Measurements from ENCODE around the gene TPPP2. TPM values are rescaled to one million over a fixed set of nuclear protein-coding genes. Genes with fewer than 3 reads are reported as not detected.
"Not testable (repeated sequence)": the region's sequence is repeated elsewhere in the genome, so short reads cannot be mapped to it uniquely, and the experiment has no call there.

The TPPP2 gene
- total RNA-seq, 2 experiments from 2014 or later, result not detected

DNA sequence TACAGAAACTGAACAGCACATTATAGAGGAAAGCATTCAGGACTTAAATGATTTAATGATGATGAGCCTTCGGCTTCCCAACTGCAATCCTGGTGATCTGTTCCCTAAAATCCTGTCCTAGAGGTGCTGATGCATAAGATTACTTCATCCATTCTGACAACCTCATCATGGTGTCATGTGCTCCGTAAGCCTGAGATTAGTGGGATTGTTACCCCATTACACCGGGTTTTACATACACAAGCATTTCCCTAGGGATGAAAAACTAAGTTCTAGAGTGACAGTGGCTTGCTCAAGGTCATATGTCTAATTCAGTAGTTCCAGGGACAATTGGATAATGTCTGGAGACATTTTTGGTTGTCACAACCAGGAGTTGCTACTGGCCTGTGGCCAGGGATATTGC, 7.1 kb downstream of the TPPP2 start:
- Mint-ChIP-seq H3K4me3 (no peak overlapping the region), H3K4me1 (no peaks in the 10 kb centered on the region), H3K36me3 (ENCODE audit: low read depth) (no peaks in the 10 kb centered on the region), H3K27me3 (no peaks in the 10 kb centered on the region), H3K27ac (no peak overlapping the region), H3K9me3 (ENCODE audit: low read depth) (no peaks in the 10 kb centered on the region)
- DNase-seq (no peak), ATAC-seq (no peak)
- intact Hi-C loops (cut with DNase I, micrococcal nuclease), result no loop called here
- ChIA-PET POLR2A (interaction anchor here (0.6 kb wide), 1 partner anchor 10 kb away, joined by 3 read pairs; no protein-coding TSS in a partner anchor), CTCF (interaction anchor here (0.8 to 1.2 kb wide), 3 partner anchors 22 to 66 kb away, joined by 3 to 4 read pairs (median 4); no protein-coding TSS in a partner anchor)

DNA sequence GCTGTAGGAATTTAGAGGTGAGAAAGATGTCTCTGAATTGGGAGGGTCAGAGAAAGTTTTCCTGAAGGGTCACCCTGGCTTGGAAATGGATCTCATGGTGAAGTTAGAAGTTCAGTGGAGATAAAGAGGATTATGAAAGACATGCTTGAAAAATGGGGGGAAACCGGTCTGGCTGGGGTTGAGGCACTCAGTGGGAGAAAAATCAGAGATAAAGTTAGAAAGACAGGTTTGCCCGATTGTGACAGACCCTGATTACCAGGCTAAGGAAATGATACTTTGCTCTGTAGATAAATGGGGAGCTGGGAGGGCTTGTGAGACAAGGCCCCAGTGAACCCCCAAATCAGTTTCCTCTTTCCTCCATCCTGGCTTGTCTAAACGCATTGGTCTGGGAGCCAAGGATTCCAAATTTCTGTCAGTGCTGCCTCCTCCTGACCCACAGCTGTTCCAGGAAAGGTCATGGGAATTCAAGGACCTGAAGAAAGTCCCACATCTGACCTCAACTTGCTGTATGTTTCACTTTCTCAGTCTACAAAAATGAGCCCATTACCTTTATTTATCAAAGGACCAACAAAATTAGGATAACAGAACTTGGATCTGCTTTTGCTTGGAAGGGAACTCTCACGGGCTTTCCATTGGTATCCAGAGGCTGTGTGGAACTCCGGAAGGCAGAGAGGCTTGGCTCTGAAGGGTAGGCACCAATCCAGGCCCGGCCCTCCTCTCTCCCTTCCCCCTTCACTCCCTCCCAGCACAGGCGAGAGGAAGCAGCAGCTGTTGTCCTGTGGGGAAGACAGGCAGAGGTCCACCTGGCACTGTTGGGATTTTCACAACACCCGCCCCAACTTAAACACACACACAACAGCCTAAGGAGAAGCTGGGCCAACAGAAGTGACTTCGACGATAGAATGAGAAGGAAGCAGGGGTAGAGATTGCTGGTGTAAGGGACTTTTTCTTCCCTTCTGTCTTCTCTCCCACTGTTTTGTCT, 8.7 kb downstream of the TPPP2 start:
- Mint-ChIP-seq H3K27me3 (peaks cover 5% of the 10 kb centered on the region), H3K36me3 (ENCODE audit: low read depth) (no peaks in the 10 kb centered on the region), H3K4me1 (no peaks in the 10 kb centered on the region), H3K27ac (no peak overlapping the region), H3K9me3 (ENCODE audit: low read depth) (no peaks in the 10 kb centered on the region), H3K4me3 (no peak overlapping the region)
- DNase-seq (no peak), ATAC-seq (no peak)
- intact Hi-C loops (cut with DNase I, micrococcal nuclease), result no loop called here
- POLR2A ChIA-PET, result no interaction called here
- CTCF ChIA-PET, result interaction anchor here (2.4 to 3.9 kb wide), 3 partner anchors 11 to 26 kb away, joined by 12 to 84 read pairs (median 16); no protein-coding TSS in a partner anchor

DNA sequence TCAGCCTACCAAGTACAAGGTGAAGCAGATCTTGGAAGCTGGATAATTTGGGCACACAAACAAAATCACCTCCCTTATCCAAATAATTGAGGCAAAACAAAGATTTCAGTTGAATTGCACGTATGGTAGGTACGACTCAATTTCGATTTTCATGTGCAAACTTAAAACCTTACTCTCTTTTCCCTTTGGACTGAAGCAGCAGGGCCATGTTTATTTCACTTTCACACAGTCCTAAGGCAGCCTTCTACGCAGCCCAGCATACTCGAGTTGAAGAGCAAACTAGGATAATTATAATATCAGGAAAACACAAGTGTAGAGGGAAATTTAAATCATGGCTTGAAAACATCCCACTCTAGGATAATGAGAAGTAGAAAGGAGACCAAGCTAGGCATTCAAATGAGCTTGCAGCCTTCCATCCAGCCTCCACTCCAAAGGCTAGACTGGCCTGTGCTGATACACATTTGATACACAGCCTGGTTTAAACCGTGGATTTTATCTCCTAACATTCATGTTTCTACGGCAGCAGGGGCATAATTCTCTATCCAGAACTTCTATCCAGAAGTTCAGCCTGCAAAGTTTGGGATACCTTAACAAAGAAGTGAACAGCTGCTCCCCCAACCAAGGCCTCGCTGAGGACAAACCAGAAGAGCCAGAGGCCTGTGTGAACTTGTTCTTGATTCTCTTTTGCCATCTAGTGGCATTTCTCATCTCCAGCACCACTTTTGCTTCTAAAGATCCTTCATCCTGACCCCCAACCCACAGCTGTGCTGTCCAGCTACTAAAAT, 9.8 kb downstream of the TPPP2 start:
- DNase-seq (peak; percentile 29), ATAC-seq (peak; percentile 75)
- H3K4me3 Mint-ChIP-seq, result no peak overlapping the region
- H3K9me3 Mint-ChIP-seq (ENCODE audit: low read depth), result no peaks in the 10 kb centered on the region
- peaks cover 6% of the 10 kb centered on the region for H3K4me1 Mint-ChIP-seq
- peaks cover 5% of the 10 kb centered on the region for H3K27me3 Mint-ChIP-seq
- intact Hi-C loops (cut with DNase I, micrococcal nuclease), result loop anchor here (1.0 to 2.0 kb wide), 2 partner anchors 25 to 183 kb away; no protein-coding TSS in a partner anchor
- ChIA-PET CTCF (interaction anchor here (0.6 to 3.9 kb wide), 15 partner anchors 10 to 68 kb away, joined by 3 to 84 read pairs (median 4); no protein-coding TSS in a partner anchor), POLR2A (interaction anchor here (0.6 kb wide), 1 partner anchor 26 kb away, joined by 7 read pairs; no protein-coding TSS in a partner anchor)
- H3K36me3 Mint-ChIP-seq (ENCODE audit: low read depth), result no peaks in the 10 kb centered on the region
- no peak overlapping the region for H3K27ac Mint-ChIP-seq

DNA sequence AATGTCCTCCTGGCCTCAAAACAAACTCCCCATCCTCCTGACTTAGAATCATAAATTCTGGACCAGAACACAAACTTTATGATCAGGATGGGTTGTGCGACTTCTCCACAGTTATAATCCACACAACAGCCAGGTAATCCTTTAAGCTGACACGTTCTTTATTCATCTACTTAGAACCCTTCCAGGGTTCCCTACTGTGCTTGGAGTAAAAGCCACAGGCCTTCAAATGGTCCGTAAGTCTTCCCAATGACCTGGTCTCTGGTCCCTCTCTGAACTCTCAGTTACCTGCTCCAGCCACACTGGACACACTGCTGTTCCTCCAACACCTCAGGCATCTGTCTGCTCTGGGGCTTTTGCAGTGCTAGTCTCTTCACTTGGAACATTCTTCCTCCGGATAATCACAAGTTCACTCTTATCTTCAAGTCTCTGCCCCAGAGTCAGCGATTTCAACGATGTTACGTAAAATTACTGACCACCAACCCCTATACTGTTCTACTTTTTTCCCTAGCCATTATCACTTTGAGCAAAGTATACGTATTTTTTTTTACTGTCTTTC, 10.4 kb downstream of the TPPP2 start:
- Mint-ChIP-seq H3K27ac (no peak overlapping the region), H3K9me3 (ENCODE audit: low read depth) (no peaks in the 10 kb centered on the region), H3K4me3 (no peak overlapping the region), H3K36me3 (ENCODE audit: low read depth) (no peaks in the 10 kb centered on the region), H3K27me3 (peaks cover 5% of the 10 kb centered on the region), H3K4me1 (peaks cover 6% of the 10 kb centered on the region)
- DNase-seq, result no peak
- ATAC-seq, result no peak
- ChIA-PET POLR2A (interaction anchor here (0.6 kb wide), 1 partner anchor 26 kb away, joined by 7 read pairs; no protein-coding TSS in a partner anchor), CTCF (interaction anchor here (0.7 to 3.9 kb wide), 13 partner anchors 10 to 69 kb away, joined by 3 to 84 read pairs (median 5); no protein-coding TSS in a partner anchor)
- intact Hi-C loops (cut with DNase I, micrococcal nuclease), result loop anchor here (1.0 to 2.0 kb wide), 2 partner anchors 26 to 184 kb away; no protein-coding TSS in a partner anchor

DNA sequence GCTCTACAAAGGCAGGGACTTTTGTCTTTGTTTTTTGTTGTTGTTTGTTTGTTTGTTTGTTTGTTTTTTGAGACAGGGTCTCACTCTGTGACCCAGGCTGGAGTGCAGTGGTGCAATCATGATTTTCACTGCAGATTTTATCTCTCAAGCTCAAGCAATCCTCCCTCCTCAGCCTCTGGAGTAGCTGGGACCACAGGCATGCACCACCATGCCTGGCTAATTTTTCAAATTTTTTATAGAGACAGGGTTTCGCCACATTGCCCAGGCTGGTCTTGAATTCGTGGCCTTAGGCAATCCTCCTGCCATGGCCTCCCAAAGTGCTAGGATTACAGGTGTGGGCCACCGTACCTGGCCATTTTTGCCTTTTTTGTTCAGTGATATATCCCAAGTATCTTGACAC, 10.9 kb downstream of the TPPP2 start:
- intact Hi-C loops (cut with DNase I, micrococcal nuclease), result loop anchor here (1.0 to 2.0 kb wide), 2 partner anchors 27 to 184 kb away; no protein-coding TSS in a partner anchor
- H3K9me3 Mint-ChIP-seq (ENCODE audit: low read depth); ATAC-seq; H3K27ac Mint-ChIP-seq; H3K4me1 Mint-ChIP-seq; DNase-seq; H3K36me3 Mint-ChIP-seq (ENCODE audit: low read depth); POLR2A ChIA-PET; H3K27me3 Mint-ChIP-seq; H3K4me3 Mint-ChIP-seq: not testable (repeated sequence)
- CTCF ChIA-PET, result interaction anchor here (0.8 to 3.9 kb wide), 8 partner anchors 8 to 168 kb away, joined by 3 to 84 read pairs (median 4); no protein-coding TSS in a partner anchor

DNA sequence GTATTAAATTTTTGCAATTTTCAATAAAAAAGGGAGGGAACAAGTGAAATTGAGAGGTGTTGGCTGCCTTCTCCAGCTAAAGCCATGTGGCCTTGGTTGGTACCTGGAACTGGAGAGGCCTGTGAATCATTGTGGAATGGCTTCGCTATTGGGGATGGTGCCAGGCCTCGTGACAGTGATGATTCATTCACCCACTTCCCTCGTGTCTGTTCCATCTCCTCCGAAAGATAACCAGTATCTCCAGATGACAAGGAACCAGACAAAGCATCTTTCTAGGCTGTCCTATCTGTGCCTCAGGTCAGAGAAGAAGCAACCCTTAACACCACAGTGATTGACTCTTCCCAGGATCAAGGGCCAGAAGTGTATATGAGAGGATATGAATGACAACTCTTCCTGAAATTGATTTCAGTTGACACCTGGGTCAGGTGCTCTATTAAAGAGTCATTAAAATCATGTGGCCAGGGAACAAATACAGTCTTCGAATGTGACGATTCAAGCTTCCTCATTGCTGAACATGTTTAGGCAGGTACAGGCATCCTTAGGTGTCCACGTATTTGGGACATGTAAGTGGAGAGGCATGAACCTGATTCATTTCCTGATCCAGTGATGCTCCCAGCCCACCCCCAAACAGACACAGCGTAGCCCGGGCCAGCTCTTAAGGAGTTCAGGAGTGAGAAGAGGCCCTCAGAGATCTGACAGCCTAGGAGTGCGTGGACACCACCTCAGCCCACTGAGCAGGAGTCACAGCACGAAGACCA, 11.8 kb downstream of the TPPP2 start, which contains the start of gene RNASE7:
Gene RNASE7, plus strand, starts transcription at position 687 of the 758 bp plus-strand sequence. CDS start 631 bp downstream, outside the sequence.
- Mint-ChIP-seq H3K4me1 (peaks cover 6% of the 10 kb centered on the region), H3K36me3 (ENCODE audit: low read depth) (no peaks in the 10 kb centered on the region), H3K27me3 (peaks cover 5% of the 10 kb centered on the region), H3K9me3 (ENCODE audit: low read depth) (no peaks in the 10 kb centered on the region), H3K27ac (no peak within 1 kb of the TSS), H3K4me3 (no peak within 1 kb of the TSS)
- no peak for ATAC-seq
- intact Hi-C loops (cut with DNase I, micrococcal nuclease), result loop anchor here in 1 of 2 experiments (2.0 kb wide), 1 partner anchor 185 kb away; no protein-coding TSS in a partner anchor
- CTCF ChIA-PET, result interaction anchor here (0.8 to 3.9 kb wide), 4 partner anchors 8 to 168 kb away, joined by 4 to 84 read pairs (median 10); no protein-coding TSS in a partner anchor
- DNase-seq, result no peak
- POLR2A ChIA-PET, result no interaction called here

DNA sequence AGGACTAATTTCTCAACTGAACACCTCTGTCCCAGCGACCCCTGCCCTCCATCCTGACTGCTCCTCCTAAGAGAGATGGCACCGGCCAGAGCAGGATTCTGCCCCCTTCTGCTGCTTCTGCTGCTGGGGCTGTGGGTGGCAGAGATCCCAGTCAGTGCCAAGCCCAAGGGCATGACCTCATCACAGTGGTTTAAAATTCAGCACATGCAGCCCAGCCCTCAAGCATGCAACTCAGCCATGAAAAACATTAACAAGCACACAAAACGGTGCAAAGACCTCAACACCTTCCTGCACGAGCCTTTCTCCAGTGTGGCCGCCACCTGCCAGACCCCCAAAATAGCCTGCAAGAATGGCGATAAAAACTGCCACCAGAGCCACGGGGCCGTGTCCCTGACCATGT, 12.9 kb downstream of the TPPP2 start:
- Mint-ChIP-seq H3K4me1 (peaks cover 6% of the 10 kb centered on the region), H3K36me3 (ENCODE audit: low read depth) (no peaks in the 10 kb centered on the region), H3K9me3 (ENCODE audit: low read depth) (no peaks in the 10 kb centered on the region), H3K27me3 (peaks cover 5% of the 10 kb centered on the region), H3K4me3 (no peak overlapping the region), H3K27ac (no peak overlapping the region)
- ATAC-seq (no peak), DNase-seq (no peak)
- intact Hi-C loops (cut with DNase I, micrococcal nuclease), result no loop called here
- ChIA-PET CTCF (interaction anchor here (1.0 to 3.0 kb wide), 3 partner anchors 11 to 39 kb away, joined by 3 to 24 read pairs (median 6); no protein-coding TSS in a partner anchor), POLR2A (no interaction called here)

DNA sequence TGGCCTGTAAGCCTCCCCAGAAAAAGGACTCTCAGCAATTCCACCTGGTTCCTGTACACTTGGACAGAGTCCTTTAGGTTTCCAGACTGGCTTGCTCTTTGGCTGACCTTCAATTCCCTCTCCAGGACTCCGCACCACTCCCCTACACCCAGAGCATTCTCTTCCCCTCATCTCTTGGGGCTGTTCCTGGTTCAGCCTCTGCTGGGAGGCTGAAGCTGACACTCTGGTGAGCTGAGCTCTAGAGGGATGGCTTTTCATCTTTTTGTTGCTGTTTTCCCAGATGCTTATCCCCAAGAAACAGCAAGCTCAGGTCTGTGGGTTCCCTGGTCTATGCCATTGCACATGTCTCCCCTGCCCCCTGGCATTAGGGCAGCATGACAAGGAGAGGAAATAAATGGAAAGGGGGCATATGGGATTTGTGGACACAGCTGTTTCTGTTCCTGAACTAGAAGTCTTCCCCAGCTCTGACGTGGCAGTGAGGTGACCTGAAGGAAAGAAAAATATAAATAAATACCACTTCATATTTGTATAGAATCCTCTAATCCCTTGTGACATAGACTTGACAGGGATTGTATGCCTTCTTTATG, 13.5 kb downstream of the TPPP2 start:
- no peak for ATAC-seq
- H3K27me3 Mint-ChIP-seq, result peaks cover 6% of the 10 kb centered on the region
- DNase-seq, result no peak
- POLR2A ChIA-PET, result no interaction called here
- H3K27ac Mint-ChIP-seq, result no peak overlapping the region
- peaks cover 6% of the 10 kb centered on the region for H3K4me1 Mint-ChIP-seq
- intact Hi-C loops (cut with DNase I, micrococcal nuclease), result no loop called here
- CTCF ChIA-PET, result interaction anchor here (0.6 to 3.0 kb wide), 8 partner anchors 10 to 149 kb away, joined by 3 to 24 read pairs (median 4); no protein-coding TSS in a partner anchor
- H3K9me3 Mint-ChIP-seq (ENCODE audit: low read depth), result no peaks in the 10 kb centered on the region
- no peaks in the 10 kb centered on the region for H3K36me3 Mint-ChIP-seq (ENCODE audit: low read depth)
- no peak overlapping the region for H3K4me3 Mint-ChIP-seq

DNA sequence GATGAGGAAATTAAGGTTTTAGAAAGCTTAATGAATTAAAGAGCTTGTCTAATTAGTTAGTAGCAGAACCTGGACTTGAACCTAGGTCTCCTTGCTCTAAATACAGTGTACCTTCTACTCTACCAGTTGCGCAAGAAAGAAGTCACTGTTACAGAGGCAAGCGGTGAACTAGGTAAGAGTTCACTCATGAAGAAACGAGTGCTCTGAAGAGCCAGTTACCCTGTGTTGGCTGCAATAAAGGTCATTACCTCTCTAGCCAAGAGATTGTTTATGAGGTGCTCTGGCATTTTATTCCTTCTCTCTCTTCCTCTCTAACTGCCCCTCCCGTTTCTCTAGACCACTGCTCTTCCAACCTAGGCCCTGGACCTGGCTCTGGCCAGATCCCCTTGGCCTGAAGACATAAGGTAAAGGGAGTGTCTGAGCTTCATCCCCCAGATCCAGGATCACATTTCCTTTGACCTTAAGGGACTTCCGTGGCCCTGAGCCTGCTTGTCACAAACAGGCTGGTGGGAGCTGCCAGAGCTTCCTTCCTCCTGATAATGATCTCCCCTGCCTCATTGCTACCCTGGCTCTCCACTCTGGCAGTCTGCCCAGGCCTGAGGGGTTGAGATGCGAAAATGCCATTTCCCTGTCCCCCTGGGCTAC, 14.1 kb downstream of the TPPP2 start:
- DNase-seq (no peak), ATAC-seq (no peak)
- no peaks in the 10 kb centered on the region for H3K9me3 Mint-ChIP-seq (ENCODE audit: low read depth)
- CTCF ChIA-PET, result interaction anchor here (0.6 to 3.0 kb wide), 7 partner anchors 11 to 149 kb away, joined by 3 to 24 read pairs (median 4); no protein-coding TSS in a partner anchor
- H3K27me3 Mint-ChIP-seq, result peaks cover 8% of the 10 kb centered on the region
- no peak overlapping the region for H3K27ac Mint-ChIP-seq
- intact Hi-C loops (cut with DNase I, micrococcal nuclease), result no loop called here
- H3K4me3 Mint-ChIP-seq, result no peak overlapping the region
- POLR2A ChIA-PET, result no interaction called here
- H3K4me1 Mint-ChIP-seq, result peaks cover 6% of the 10 kb centered on the region
- no peaks in the 10 kb centered on the region for H3K36me3 Mint-ChIP-seq (ENCODE audit: low read depth)

Measured in activated CD4-positive, alpha-beta T cell treated with anti-CD3 and anti-CD28 coated beads for 36 hours (primary cell).